Bronchial epithelial cell (primary cell): ENCODE measurements around the gene ELOVL3. TPM values are rescaled to one million over a fixed set of nuclear protein-coding genes. Genes with fewer than 3 reads are reported as not detected.
A peak's percentile ranks its signal among the peaks of the same experiment; 100 is the strongest.
"Not testable (repeated sequence)": the region's sequence is repeated elsewhere in the genome, so short reads cannot be mapped to it uniquely, and the experiment has no call there.

Experiments
- DNase-seq: peaks from one replicate; pipeline ENCODE4 v3.0.0-alpha.2; 2010; ENCODE audit warnings: low read depth
- FAIRE-seq: peaks from 2 replicates; lab custom pipeline; 2011; peaks lifted over from hg19 to GRCh38; lab: Jason Lieb, UNC
- H3K27me3 ChIP-seq: 2 replicates; pipeline ENCODE4 v1.5.1; 2011; ENCODE audit warnings: low read length; ENCODE audit not compliant: control insufficient read depth, insufficient read depth
- H3K36me3 ChIP-seq: 2 replicates; pipeline ENCODE4 v1.5.1; 2011; ENCODE audit warnings: low read length; ENCODE audit not compliant: control insufficient read depth, insufficient read depth
- H3K4me3 ChIP-seq: 2 replicates; pipeline ENCODE4 v1.5.1; 2011; ENCODE audit warnings: mild to moderate bottlenecking, low read depth, low read length, control low read depth
- total RNA-seq: library from RNA; depleted of rRNA; stranded (reverse); fragments of >200 nt; gene quantifications from 2 replicates; pipeline ENCODE4 v1.2.1, GENCODE V29; 2014
- TF ChIP-seq, protein P1 (sequence below): IDR thresholded peaks from 2 replicates; pipeline ENCODE4 v1.5.1; 2011; ENCODE audit warnings: mild to moderate bottlenecking, moderate library complexity, low read length, control low read depth, inconsistent platforms; ENCODE audit not compliant: insufficient read depth, severe bottlenecking

Gene ELOVL3
- total RNA-seq, 1 donor from 2014 or later, result not detected

DNA sequence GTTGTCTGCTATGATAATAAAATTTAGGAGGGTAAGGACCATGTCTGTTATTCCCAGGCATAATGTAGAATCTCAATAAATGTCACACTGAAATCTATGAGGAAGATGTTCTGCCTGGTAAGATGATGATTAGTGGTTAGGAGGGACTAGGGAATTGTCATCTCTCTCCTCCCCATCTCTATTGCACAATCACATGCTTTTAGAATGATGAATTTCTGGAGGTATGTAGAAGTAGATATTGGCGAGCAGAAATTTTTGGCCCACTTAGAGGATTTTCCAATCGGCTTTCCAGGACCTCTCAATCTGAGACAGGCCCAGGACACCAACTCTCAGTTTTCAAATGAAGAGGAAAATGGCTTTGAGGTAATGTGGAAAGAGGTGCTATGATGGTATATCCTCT is 17.2 kb downstream of the ELOVL3 start:
- FAIRE-seq, result no peak
- H3K4me3 ChIP-seq, result no peak overlapping the region
- no peaks in the 10 kb centered on the region for H3K36me3 ChIP-seq
- H3K27me3 ChIP-seq, result peaks cover 7% of the 10 kb centered on the region
- DNase-seq, result peak; percentile 86
- TF ChIP-seq, protein P1, sequence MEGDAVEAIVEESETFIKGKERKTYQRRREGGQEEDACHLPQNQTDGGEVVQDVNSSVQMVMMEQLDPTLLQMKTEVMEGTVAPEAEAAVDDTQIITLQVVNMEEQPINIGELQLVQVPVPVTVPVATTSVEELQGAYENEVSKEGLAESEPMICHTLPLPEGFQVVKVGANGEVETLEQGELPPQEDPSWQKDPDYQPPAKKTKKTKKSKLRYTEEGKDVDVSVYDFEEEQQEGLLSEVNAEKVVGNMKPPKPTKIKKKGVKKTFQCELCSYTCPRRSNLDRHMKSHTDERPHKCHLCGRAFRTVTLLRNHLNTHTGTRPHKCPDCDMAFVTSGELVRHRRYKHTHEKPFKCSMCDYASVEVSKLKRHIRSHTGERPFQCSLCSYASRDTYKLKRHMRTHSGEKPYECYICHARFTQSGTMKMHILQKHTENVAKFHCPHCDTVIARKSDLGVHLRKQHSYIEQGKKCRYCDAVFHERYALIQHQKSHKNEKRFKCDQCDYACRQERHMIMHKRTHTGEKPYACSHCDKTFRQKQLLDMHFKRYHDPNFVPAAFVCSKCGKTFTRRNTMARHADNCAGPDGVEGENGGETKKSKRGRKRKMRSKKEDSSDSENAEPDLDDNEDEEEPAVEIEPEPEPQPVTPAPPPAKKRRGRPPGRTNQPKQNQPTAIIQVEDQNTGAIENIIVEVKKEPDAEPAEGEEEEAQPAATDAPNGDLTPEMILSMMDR, result no peak

DNA sequence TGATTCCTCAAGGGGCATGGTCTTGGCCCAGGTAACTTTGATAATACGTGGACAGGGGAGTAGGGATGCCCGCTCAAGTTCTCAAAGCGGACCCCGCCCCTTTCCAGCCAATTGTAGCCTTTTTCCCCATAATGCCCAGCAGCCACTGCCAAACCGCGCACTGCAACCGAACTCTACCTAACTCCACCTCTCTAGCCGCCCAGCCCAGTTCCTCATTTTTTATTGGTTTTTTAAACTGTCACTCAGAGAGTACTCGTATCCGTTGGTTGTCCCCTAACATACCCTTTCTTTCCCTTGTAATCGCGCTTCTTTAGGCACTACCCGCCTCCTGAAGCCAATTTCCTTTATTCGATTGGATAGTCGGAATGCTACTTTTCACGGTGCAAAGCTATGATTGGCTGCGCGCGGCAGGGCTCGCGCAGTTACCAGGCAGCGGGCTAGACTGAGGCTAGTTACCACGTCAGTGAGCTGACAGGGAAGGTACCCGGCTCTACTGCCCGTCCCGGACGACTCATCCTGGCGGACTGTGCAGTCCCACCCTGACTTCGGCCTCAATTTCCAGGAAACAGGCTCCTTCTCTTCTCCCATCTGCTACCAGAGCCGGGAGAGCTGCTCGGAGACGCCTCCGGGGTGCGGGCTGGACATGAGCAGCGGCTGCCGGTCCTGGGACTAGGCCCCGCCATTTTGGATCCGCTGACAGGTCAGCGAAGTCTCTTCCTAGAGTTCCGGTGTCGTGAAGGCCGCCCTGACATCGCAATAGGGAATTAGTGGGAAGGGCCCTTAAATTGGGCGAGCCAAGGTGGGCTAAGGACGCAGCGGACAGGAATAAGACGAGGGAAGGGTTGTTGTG is 19.2 kb downstream of the ELOVL3 start, which contains the start of gene GBF1:
TSS of gene GBF1 (plus strand) at position 451 of the 850 bp plus-strand sequence. CDS start 13,407 bp downstream, outside the sequence.
- DNase-seq (peak; percentile 99), FAIRE-seq (no peak)
- H3K36me3 ChIP-seq, result peaks cover 1% of the 10 kb centered on the region
- peak within 1 kb of the TSS; percentile 64 for H3K4me3 ChIP-seq
- peaks cover 3% of the 10 kb centered on the region for H3K27me3 ChIP-seq
- TF ChIP-seq, protein P1, result no peak

DNA sequence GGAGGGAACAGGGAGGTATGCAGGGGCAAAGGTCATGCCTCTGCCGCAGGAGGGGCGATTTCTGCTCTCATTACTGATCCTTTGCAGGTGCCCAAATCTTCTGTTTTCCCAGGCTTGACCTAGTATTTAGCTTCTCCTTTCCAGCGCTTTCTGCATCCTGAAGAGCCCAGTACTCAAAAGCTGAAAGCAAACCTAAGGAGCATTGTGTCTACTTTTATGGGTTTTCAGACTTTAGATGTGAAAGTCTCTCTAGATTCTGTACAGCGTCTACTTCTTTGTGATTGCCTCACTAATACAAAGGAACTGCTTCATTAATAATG is 19.8 kb downstream of the ELOVL3 start:
- Histone ChIP-seq H3K36me3 (peaks cover 1% of the 10 kb centered on the region), H3K27me3 (no peaks in the 10 kb centered on the region), H3K4me3 (peak overlapping the region; percentile 64)
- FAIRE-seq, result no peak
- TF ChIP-seq, protein P1, result no peak
- no peak for DNase-seq

DNA sequence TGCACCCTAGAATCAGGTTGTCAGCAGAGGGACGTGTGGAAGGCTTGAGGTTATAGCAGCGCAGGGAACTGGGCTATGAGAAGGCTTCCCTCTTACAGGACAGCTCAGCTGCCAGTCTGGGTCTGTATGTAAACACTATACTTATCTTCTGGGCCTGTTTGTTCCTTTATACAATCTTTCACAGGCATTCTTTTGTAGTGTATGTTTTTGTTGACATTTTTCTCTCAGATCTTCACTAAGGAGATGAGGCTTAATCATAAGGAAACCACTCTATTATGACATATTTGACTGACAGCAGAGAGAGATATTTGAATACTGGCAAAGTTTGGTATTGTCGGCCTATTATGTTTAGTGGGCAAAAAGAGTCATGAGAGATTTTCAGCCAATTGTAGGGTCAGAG is 20.2 kb downstream of the ELOVL3 start:
- Histone ChIP-seq H3K27me3 (no peaks in the 10 kb centered on the region), H3K36me3 (peaks cover 1% of the 10 kb centered on the region), H3K4me3 (peak overlapping the region; percentile 64)
- DNase-seq (peak; percentile 50), FAIRE-seq (no peak)
- TF ChIP-seq, protein P1, result no peak

DNA sequence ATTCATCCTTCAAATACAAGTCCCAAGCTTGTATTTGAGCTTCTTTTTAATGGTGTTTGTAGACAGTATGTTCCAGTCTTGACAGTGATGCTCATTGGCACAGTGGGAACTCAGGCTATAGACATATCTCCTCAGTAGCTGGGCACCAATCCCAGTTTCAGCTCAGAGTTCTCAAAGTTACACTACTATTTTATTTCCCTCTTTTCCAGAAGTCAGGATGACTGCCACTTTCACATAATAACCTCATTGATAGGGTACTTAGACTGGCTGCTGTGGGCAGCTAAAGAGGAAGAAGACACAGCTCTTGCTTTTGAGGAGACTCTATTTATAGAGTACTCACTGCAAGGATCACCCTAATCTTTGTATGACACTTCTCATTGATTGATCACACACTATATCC is 21.6 kb downstream of the ELOVL3 start:
- no peaks in the 10 kb centered on the region for H3K27me3 ChIP-seq
- FAIRE-seq (no peak), DNase-seq (no peak)
- TF ChIP-seq, protein P1, result no peak
- peaks cover 1% of the 10 kb centered on the region for H3K36me3 ChIP-seq
- no peak overlapping the region for H3K4me3 ChIP-seq

DNA sequence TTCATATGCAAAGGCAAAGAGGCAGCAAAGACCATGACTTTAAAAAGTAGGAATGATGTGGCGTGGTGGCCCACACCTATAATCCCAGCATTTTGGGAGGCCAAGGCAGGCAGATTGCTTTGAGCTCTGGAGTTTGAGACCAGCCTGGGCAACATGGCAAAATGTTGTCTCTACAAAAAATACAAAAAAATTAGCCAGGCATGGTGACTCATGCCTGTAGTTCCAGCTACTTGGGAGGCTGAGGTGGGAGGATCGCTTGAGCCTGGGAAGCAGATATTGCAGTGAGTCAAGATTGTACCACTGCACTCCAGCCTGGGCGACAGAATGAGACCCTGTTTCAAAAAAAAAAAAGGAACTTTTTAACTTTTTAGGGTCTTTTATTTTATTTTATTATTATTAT is 26.4 kb downstream of the ELOVL3 start:
- H3K27me3 ChIP-seq, H3K36me3 ChIP-seq, FAIRE-seq, DNase-seq, H3K4me3 ChIP-seq: not testable (repeated sequence)
